SK-N-SH (cell line): ENCODE measurements around the gene APOL2.

ENCODE experiments used
- EZH2phosphoT487 ChIP-seq: fragments of 200-600 bp; sonication (generic); IDR thresholded peaks from 2 replicates; pipeline ENCODE4 v1.6.1; 2017; ENCODE audit warnings: low read depth, mixed run types, mild to moderate bottlenecking, antibody characterized with exemption, moderate library complexity, borderline replicate concordance
- FOXM1 ChIP-seq: IDR thresholded peaks from 2 replicates; pipeline ENCODE4 v1.4.0; 2012; ENCODE audit warnings: low read depth, mild to moderate bottlenecking
- JUND ChIP-seq: IDR thresholded peaks from 2 replicates; pipeline ENCODE4 v1.4.0; 2012
- NFIC ChIP-seq: IDR thresholded peaks from 2 replicates; pipeline ENCODE4 v1.4.0; 2012; ENCODE audit warnings: borderline replicate concordance
- RFX5 ChIP-seq: IDR thresholded peaks from 2 replicates; pipeline ENCODE4 v1.6.1; 2012; ENCODE audit warnings: mild to moderate bottlenecking, improper control_type of control experiment, low read length
- TAF1 ChIP-seq: IDR thresholded peaks from 2 replicates; pipeline ENCODE4 v1.6.1; 2012; ENCODE audit warnings: low read depth, mild to moderate bottlenecking, low read length, moderate library complexity, borderline replicate concordance
- TF ChIP-seq, protein P1 (sequence below): fragments of 150-350 bp; IDR thresholded peaks from 2 replicates; pipeline ENCODE4 v1.6.1; 2017; ENCODE audit warnings: antibody characterized with exemption, low read length, low read depth, borderline replicate concordance
- TF ChIP-seq, protein P2 (sequence below): fragments of 200-600 bp; sonication (generic); IDR thresholded peaks from 2 replicates; pipeline ENCODE4 v1.6.1; 2017; ENCODE audit warnings: antibody characterized with exemption, mild to moderate bottlenecking, moderate library complexity
- TF ChIP-seq, protein P3 (sequence below): IDR thresholded peaks from 2 replicates; pipeline ENCODE4 v1.6.1; 2012; ENCODE audit warnings: mild to moderate bottlenecking, low read depth, low read length, moderate library complexity

DNA sequence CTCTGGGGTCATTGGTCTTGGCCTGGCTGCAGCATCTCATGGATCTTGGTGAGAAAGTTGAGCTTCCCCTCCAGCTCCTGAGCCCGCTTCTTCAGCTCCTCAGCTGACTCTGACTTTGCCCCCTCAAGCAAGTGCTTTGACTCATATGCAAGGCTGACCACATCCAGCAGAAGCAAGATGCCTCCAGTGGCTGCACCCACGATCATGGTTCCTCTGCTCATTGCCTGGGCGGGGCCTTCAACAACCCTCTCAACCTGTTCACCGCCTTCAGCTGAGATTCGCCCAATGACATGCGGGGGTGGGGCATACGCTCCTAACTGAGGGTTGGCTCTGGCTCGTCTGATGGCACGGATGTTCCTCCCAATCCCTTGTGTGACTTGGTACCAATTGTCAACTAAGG, 11.9 kb downstream of the APOL2 start:
- TF ChIP-seq RFX5 (no peak), FOXM1 (no peak), EZH2phosphoT487 (no peak), JUND (no peak), NFIC (no peak), TAF1 (no peak)
- TF ChIP-seq, protein P1, sequence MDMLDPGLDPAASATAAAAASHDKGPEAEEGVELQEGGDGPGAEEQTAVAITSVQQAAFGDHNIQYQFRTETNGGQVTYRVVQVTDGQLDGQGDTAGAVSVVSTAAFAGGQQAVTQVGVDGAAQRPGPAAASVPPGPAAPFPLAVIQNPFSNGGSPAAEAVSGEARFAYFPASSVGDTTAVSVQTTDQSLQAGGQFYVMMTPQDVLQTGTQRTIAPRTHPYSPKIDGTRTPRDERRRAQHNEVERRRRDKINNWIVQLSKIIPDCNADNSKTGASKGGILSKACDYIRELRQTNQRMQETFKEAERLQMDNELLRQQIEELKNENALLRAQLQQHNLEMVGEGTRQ = no peak
- TF ChIP-seq, protein P2, sequence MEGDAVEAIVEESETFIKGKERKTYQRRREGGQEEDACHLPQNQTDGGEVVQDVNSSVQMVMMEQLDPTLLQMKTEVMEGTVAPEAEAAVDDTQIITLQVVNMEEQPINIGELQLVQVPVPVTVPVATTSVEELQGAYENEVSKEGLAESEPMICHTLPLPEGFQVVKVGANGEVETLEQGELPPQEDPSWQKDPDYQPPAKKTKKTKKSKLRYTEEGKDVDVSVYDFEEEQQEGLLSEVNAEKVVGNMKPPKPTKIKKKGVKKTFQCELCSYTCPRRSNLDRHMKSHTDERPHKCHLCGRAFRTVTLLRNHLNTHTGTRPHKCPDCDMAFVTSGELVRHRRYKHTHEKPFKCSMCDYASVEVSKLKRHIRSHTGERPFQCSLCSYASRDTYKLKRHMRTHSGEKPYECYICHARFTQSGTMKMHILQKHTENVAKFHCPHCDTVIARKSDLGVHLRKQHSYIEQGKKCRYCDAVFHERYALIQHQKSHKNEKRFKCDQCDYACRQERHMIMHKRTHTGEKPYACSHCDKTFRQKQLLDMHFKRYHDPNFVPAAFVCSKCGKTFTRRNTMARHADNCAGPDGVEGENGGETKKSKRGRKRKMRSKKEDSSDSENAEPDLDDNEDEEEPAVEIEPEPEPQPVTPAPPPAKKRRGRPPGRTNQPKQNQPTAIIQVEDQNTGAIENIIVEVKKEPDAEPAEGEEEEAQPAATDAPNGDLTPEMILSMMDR = no peak
- TF ChIP-seq, protein P3, sequence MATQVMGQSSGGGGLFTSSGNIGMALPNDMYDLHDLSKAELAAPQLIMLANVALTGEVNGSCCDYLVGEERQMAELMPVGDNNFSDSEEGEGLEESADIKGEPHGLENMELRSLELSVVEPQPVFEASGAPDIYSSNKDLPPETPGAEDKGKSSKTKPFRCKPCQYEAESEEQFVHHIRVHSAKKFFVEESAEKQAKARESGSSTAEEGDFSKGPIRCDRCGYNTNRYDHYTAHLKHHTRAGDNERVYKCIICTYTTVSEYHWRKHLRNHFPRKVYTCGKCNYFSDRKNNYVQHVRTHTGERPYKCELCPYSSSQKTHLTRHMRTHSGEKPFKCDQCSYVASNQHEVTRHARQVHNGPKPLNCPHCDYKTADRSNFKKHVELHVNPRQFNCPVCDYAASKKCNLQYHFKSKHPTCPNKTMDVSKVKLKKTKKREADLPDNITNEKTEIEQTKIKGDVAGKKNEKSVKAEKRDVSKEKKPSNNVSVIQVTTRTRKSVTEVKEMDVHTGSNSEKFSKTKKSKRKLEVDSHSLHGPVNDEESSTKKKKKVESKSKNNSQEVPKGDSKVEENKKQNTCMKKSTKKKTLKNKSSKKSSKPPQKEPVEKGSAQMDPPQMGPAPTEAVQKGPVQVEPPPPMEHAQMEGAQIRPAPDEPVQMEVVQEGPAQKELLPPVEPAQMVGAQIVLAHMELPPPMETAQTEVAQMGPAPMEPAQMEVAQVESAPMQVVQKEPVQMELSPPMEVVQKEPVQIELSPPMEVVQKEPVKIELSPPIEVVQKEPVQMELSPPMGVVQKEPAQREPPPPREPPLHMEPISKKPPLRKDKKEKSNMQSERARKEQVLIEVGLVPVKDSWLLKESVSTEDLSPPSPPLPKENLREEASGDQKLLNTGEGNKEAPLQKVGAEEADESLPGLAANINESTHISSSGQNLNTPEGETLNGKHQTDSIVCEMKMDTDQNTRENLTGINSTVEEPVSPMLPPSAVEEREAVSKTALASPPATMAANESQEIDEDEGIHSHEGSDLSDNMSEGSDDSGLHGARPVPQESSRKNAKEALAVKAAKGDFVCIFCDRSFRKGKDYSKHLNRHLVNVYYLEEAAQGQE = no peak
